DOHH2 (cell line): ENCODE measurements around the gene SPATA7.

Source experiments
- CTCF ChIP-seq: fragments of 200-600 bp; sonication (generic); IDR thresholded peaks from one replicate; pipeline ENCODE4 v1.5.1; 2014; ENCODE audit warnings: antibody characterized with exemption, mild to moderate bottlenecking, low read depth, low read length; ENCODE audit not compliant: poor library complexity, severe bottlenecking
- EZH2phosphoT487 ChIP-seq: fragments of 200-600 bp; sonication (generic); IDR thresholded peaks from 2 replicates; pipeline ENCODE4 v1.6.1; 2017; ENCODE audit warnings: borderline replicate concordance, mild to moderate bottlenecking, antibody characterized with exemption, low read length, moderate library complexity, mixed read lengths

- TF ChIP-seq CTCF (no peak), EZH2phosphoT487 (no peak)
These were observed 868 bp downstream of the SPATA7 start for GRCh38 chr14:88386256-88386794.
